ENCODE results near the gene KCNC3.
A peak's percentile ranks its signal among the peaks of the same experiment; 100 is the strongest.

DNA sequence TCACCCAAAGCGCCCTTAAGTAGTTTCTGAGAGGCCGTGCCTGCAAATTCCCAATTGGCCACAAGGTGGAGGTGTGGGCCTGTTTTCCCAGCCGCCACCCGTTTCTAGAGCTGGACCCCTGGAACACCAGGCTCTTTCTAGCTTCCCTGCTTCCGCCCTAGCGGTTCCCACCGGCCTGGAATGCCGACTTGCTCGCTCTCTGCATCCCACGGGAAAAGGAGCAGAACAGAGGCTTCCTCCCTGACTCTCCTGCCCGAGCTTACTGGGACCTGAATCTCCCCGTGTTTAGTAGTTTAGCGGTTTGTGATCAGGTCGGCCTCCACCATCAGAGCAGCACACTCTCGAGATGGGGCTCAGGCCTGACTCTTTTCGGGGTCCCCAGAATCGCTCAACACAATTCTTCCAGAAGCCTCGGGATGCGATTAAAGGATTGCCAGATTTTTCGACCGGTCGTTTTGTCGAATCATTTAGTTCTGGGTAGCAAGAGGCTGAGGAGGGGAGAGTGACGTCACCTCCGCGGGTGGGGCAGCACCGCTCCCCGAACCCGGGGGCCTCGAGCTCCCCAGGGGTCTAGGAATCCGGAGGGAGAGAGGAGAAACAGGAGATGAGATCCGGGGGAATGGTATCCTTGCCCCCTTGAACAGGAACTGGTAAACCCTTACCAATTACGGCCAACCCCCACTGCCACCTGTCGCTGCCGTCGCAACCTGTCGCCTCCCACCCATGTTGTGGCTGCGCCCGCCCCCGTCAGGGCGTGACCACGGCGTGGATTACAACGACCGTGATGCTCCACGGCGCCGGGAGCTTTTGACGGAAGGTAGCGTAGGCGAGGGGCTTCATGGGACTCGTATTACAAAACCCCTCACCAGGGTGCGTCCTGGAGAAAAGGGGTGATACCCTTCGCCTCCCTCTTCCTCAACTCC, 28.3 kb upstream of the KCNC3 start:
- TF ChIP-seq, protein P1, sequence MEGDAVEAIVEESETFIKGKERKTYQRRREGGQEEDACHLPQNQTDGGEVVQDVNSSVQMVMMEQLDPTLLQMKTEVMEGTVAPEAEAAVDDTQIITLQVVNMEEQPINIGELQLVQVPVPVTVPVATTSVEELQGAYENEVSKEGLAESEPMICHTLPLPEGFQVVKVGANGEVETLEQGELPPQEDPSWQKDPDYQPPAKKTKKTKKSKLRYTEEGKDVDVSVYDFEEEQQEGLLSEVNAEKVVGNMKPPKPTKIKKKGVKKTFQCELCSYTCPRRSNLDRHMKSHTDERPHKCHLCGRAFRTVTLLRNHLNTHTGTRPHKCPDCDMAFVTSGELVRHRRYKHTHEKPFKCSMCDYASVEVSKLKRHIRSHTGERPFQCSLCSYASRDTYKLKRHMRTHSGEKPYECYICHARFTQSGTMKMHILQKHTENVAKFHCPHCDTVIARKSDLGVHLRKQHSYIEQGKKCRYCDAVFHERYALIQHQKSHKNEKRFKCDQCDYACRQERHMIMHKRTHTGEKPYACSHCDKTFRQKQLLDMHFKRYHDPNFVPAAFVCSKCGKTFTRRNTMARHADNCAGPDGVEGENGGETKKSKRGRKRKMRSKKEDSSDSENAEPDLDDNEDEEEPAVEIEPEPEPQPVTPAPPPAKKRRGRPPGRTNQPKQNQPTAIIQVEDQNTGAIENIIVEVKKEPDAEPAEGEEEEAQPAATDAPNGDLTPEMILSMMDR (conservative IDR thresholded peaks at IDR 0.05), result peak; percentile 92
- no peak for TF ChIP-seq ZFX (IDR thresholded peaks at IDR 0.05)
